Breast epithelium (tissue), 4 donors: ENCODE results near the gene IGFBP1. TPM values are rescaled to one million over a fixed set of nuclear protein-coding genes. Genes with fewer than 3 reads are reported as not detected.

Experiments
- DNase-seq, 2 donors: peaks; one replicate each; pipeline ENCODE4 v3.0.0-alpha.2; 2019; ENCODE audit warnings: low spot score in 2 of 2
- H3K27ac ChIP-seq, 2 donors: fragments of 200-600 bp; sonication (generic) in 1 of 2; one replicate each; pipeline ENCODE4 v1.5.1; 2016 to 2019; ENCODE audit warnings: mild to moderate bottlenecking in 1 of 2
- H3K27me3 ChIP-seq, 2 donors: fragments of 200-600 bp; sonication (generic) in 1 of 2; one replicate each; pipeline versions ENCODE4 v1.5.1 to v1.6.0; 2017 to 2019; ENCODE audit warnings: control low read depth in 1 of 2, mild to moderate bottlenecking in 1 of 2
- H3K36me3 ChIP-seq: fragments of 200-600 bp; one replicate; pipeline ENCODE4 v1.5.1; 2019
- H3K4me1 ChIP-seq, 2 donors: fragments of 200-600 bp; sonication (generic); one replicate each; pipeline ENCODE4 v1.5.1; 2016 to 2019; ENCODE audit warnings: control low read depth in 1 of 2
- H3K4me3 ChIP-seq, 3 donors: fragments of 200-600 bp; sonication (generic); 1 replicate in 2 of 3; 2 replicates in 1 of 3; pipeline ENCODE4 v1.5.1; 2016 to 2019; ENCODE audit warnings: mild to moderate bottlenecking in 3 of 3, moderate library complexity in 2 of 3
- H3K9me3 ChIP-seq, 2 donors: fragments of 200-600 bp; sonication (generic) in 1 of 2; one replicate each; pipeline ENCODE4 v1.5.1; 2016 to 2019; ENCODE audit warnings: control low read depth in 1 of 2
- POLR2A ChIP-seq: fragments of 450-650 bp; IDR thresholded peaks from one replicate; pipeline ENCODE4 v1.6.1; 2016; ENCODE audit warnings: antibody characterized with exemption, mild to moderate bottlenecking, moderate library complexity
- POLR2AphosphoS5 ChIP-seq, 3 donors: sonication (generic); formaldehyde crosslinking; IDR thresholded peaks; one replicate each; pipeline ENCODE4 v1.6.1; 2017; ENCODE audit warnings: antibody characterized with exemption in 3 of 3
- intact Hi-C: fragments of 100-400 bp; cut with DNase I; formaldehyde crosslinking; loops from one replicate; pipeline ENCODE4 v1.15.1; 2023; ENCODE audit warnings: low total_unique reads
- total RNA-seq, 3 donors: library from RNA; depleted of rRNA; stranded (reverse); fragments of >200 nt; gene quantifications; one replicate each; pipeline ENCODE4 v1.1.0, GENCODE V29; 2016
- TF ChIP-seq, protein P1 (sequence below), 3 donors: fragments of 450-650 bp; IDR thresholded peaks; one replicate each; pipeline ENCODE4 v1.5.1; 2016 to 2017; ENCODE audit warnings: antibody characterized with exemption in 3 of 3, mild to moderate bottlenecking in 3 of 3, moderate library complexity in 3 of 3

The IGFBP1 gene
- total RNA-seq, 3 donors from 2014 or later, result 0.98 to 1.3 TPM; not detected in 1

DNA sequence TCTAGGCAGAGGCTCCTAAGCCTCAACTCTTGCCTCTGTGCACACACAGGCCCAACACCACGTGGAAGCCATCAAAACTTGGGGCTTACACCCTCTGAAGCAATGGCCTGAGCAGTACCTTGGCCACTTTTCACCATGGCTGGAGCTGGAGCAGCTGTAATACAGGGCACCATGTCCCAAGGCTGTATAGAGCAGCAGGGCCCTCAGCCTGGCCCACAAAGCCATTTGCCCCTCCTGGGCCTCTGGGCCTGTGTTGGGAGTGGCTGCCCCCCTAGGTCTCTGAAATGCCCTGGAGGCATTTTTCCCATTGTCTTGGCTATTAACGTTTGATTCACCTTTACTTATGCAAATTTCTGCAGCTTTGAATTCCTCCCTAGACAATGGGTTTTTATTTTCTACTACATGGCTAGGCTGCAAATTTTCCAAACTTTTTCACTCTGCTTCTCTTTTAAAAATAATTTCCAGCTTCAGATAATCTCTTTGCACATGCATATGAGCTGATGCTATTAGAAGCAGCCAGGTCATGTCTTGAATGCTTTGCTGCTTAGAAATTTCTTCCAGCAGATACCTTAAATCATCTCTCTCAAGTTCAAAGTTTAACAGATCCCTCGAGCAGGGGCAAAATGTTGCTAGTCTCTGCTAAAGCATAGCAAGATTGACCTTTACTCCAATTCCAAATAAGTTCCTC is 9.7 kb upstream of the IGFBP1 start:
- Histone ChIP-seq H3K4me1 (no peaks in the 10 kb centered on the region), H3K27ac (no peak overlapping the region), H3K9me3 (peaks cover 12 to 18% of the 10 kb centered on the region in 2 donors), H3K27me3 (no peaks in the 10 kb centered on the region), H3K4me3 (no peak overlapping the region), H3K36me3 (no peaks in the 10 kb centered on the region)
- DNase-seq, result no peak
- TF ChIP-seq POLR2AphosphoS5 (IDR thresholded peaks at IDR 0.05) (no peak), POLR2A (no peak)
- TF ChIP-seq, protein P1, sequence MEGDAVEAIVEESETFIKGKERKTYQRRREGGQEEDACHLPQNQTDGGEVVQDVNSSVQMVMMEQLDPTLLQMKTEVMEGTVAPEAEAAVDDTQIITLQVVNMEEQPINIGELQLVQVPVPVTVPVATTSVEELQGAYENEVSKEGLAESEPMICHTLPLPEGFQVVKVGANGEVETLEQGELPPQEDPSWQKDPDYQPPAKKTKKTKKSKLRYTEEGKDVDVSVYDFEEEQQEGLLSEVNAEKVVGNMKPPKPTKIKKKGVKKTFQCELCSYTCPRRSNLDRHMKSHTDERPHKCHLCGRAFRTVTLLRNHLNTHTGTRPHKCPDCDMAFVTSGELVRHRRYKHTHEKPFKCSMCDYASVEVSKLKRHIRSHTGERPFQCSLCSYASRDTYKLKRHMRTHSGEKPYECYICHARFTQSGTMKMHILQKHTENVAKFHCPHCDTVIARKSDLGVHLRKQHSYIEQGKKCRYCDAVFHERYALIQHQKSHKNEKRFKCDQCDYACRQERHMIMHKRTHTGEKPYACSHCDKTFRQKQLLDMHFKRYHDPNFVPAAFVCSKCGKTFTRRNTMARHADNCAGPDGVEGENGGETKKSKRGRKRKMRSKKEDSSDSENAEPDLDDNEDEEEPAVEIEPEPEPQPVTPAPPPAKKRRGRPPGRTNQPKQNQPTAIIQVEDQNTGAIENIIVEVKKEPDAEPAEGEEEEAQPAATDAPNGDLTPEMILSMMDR (IDR thresholded peaks at IDR 0.05), result no peak
- intact Hi-C loops, result no loop called here

DNA sequence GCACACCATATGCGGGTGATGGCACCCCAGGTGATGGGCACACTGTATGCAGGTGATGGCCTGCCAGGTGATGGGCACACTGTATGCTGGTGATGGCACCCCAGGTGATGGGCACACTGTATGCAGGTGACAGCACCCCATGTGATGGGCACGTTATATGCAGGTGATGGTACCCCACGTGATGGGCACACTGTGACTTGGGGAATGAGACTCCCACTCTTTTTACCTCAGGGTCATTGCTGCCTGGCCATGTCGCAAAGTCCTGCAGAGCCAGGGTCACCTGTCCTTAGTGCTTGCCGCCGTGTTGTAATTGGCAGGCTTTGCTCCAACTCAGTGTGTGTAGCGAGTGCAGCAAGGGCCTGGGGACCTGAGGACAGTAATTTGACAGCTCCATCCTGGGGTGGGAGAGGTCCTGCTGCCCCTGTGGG is 7.8 kb upstream of the IGFBP1 start:
- Histone ChIP-seq H3K4me3 (no peak overlapping the region), H3K27ac (no peak overlapping the region), H3K4me1 (no peaks in the 10 kb centered on the region), H3K36me3 (no peaks in the 10 kb centered on the region), H3K27me3 (peaks cover 0 to 4% of the 10 kb centered on the region in 2 donors), H3K9me3 (peaks cover 12 to 18% of the 10 kb centered on the region in 2 donors)
- TF ChIP-seq, protein P1 (IDR thresholded peaks at IDR 0.05), result no peak
- no peak for TF ChIP-seq POLR2A
- no peak for TF ChIP-seq POLR2AphosphoS5 (IDR thresholded peaks at IDR 0.05)
- intact Hi-C loops, result no loop called here
- no peak for DNase-seq

DNA sequence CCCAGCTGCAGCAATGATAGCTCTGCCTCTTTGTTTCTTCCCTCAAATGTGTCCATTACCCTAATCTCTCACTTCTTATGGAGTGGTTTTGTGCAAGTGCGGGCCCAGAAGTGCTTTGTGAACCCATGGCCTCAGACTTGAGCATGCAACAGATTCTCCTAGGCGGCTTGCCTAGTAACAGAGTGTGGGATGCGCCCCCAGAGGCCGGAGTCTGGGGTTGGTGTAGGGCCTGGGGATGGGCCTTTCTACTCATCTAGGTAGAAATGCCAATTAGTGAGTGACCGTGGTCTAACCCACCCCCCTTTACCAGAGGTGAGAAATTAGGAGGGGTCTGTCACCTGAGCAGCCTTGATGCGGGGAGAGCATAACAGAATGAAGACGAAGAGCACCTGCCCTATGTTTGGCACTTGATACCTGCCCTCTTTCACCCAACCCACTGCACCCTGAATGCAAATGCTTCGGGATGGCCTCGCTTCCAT is 7.0 kb upstream of the IGFBP1 start:
- DNase-seq, result no peak
- intact Hi-C loops, result no loop called here
- TF ChIP-seq POLR2A (no peak), POLR2AphosphoS5 (IDR thresholded peaks at IDR 0.05) (no peak)
- TF ChIP-seq, protein P1 (IDR thresholded peaks at IDR 0.05), result no peak
- Histone ChIP-seq H3K27me3 (peaks cover 0 to 4% of the 10 kb centered on the region in 2 donors), H3K9me3 (peaks cover 12 to 18% of the 10 kb centered on the region in 2 donors), H3K27ac (no peak overlapping the region), H3K4me3 (no peak overlapping the region), H3K4me1 (no peaks in the 10 kb centered on the region), H3K36me3 (no peaks in the 10 kb centered on the region)

DNA sequence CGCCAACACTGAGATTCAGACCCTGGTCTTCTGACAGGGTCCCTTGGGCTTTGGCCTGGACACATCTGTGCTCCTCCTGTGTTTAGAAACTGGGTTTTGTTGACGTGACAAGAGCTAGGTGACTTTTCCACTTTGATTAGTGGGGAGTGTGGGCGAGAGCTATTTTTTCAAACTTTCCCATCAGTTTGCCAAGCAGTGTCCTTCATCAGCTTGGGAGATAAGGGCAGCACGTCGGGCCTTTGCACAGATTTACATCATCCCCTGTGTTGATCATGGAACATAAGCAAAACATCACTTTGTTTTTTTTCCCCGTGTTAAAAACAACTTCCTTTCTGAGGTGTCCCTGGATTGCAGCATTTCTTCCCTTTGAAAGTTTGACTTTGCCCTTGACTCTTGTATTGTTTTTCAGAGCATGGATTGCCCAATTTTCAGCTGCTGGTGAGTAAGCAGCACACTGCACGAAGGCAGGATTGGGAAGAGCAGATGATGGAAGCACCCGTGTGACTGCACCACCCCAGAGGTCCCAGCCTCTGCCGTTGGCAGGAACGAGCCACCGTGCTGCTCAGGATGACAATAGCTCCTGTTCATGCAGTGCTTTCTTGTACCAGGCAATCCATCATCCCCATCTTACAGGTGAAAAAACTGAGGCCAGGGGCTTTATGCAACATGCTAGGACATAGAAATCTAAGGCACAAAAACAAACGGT is 6.4 kb upstream of the IGFBP1 start:
- intact Hi-C loops, result loop anchor here (2.0 kb wide), 1 partner anchor 31 kb away; no protein-coding TSS in a partner anchor

More for the DNA sequence above, 6.4 kb upstream of the IGFBP1 start:
- TF ChIP-seq POLR2A, result no peak
- no peak for TF ChIP-seq POLR2AphosphoS5 (IDR thresholded peaks at IDR 0.05)
- TF ChIP-seq, protein P1 (IDR thresholded peaks at IDR 0.05), result no peak
- Histone ChIP-seq H3K36me3 (no peaks in the 10 kb centered on the region), H3K4me3 (no peak overlapping the region), H3K27ac (no peak overlapping the region), H3K4me1 (no peaks in the 10 kb centered on the region), H3K9me3 (peaks cover 12 to 18% of the 10 kb centered on the region in 2 donors), H3K27me3 (peaks cover 0 to 4% of the 10 kb centered on the region in 2 donors)
- DNase-seq, result no peak
